T-helper 1 cell treated with Interleukin-12 subunit alpha and Interleukin-12 subunit beta and Interleukin-4 antibody, amounts not matched to agents 30 μg/mL and 1 μg/mL, for 36 hours (primary cell): ENCODE data around the gene ARID4A.
"Not testable (repeated sequence)": the region's sequence is repeated elsewhere in the genome, so short reads cannot be mapped to it uniquely, and the experiment has no call there.

Experiments
- H3K27ac Mint-ChIP-seq: one replicate; pipeline ENCODE4 v1.8.0; 2021; ENCODE audit warnings: mild to moderate bottlenecking, mixed read lengths
- H3K27me3 Mint-ChIP-seq: one replicate; pipeline ENCODE4 v1.8.0; 2021; ENCODE audit warnings: low read depth, mixed read lengths
- H3K36me3 Mint-ChIP-seq: one replicate; pipeline ENCODE4 v1.8.0; 2021; ENCODE audit warnings: low read depth, mixed read lengths
- H3K4me1 Mint-ChIP-seq: one replicate; pipeline ENCODE4 v1.8.0; 2021; ENCODE audit warnings: low read depth, mixed read lengths
- H3K4me3 Mint-ChIP-seq: one replicate; pipeline ENCODE4 v1.8.0; 2021; ENCODE audit warnings: mild to moderate bottlenecking, moderate library complexity, mixed read lengths
- H3K9me3 Mint-ChIP-seq: one replicate; pipeline ENCODE4 v1.8.0; 2021; ENCODE audit warnings: mixed read lengths

Gene ARID4A

DNA sequence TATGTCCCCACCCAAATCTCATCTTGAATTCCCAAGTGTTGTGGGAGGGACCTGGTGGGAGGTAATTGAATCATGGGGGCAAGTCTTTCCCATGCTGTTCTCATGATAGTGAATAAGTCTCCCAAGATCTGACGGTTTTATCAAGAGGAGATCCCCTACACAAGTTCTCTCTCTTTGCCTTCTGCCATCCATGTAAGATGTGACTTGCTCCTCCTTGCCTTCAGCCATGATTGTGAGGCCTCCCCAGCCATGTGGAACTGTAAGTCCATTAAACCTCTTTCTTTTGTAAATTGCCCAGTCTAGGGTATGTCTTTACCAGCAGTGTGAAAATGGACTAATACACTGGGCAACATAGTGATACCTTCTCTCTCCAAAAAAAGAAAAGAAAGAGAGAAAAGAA, 118.6 kb downstream of the ARID4A start:
- H3K27ac Mint-ChIP-seq, H3K9me3 Mint-ChIP-seq, H3K4me1 Mint-ChIP-seq, H3K4me3 Mint-ChIP-seq, H3K27me3 Mint-ChIP-seq: not testable (repeated sequence)
- H3K36me3 Mint-ChIP-seq = peaks cover 43% of the 10 kb centered on the region
